HL-60 (cell line): ENCODE data around the gene SIRPD.

Source experiments
- GABPA ChIP-seq: IDR thresholded peaks from 2 replicates; pipeline ENCODE4 v1.6.1; 2012; ENCODE audit warnings: low read depth
- POLR2AphosphoS5 ChIP-seq: IDR thresholded peaks from 2 replicates; pipeline ENCODE4 v1.6.1; 2012; ENCODE audit warnings: low read depth
- TF ChIP-seq, protein P1 (sequence below): IDR thresholded peaks from 2 replicates; pipeline ENCODE4 v1.6.1; 2012; ENCODE audit warnings: low read depth; ENCODE audit not compliant: insufficient replicate concordance
- TF ChIP-seq, protein P2 (sequence below): IDR thresholded peaks from one replicate; pipeline ENCODE4 v1.5.1; 2011; ENCODE audit warnings: low read length, control low read depth, inconsistent platforms; ENCODE audit not compliant: insufficient read depth

DNA sequence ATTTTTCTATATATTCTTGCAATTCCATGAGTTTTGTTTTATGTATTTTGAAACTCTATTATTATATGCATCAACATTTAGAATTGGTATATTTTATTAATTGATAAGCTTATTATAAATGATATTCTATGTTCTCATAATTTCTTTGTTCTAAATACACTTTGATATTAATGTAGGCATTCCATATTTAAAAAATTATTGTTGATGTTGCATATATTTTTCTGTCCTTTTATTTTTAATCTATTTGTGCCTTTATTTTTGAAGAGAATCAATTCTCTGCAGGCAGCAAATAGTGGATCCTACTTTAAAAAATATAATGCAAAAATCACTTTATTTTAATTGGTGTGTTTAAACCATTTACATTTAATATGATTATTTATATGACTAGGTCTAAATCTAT lies 29.6 kb downstream of the SIRPD start:
- TF ChIP-seq, protein P1, sequence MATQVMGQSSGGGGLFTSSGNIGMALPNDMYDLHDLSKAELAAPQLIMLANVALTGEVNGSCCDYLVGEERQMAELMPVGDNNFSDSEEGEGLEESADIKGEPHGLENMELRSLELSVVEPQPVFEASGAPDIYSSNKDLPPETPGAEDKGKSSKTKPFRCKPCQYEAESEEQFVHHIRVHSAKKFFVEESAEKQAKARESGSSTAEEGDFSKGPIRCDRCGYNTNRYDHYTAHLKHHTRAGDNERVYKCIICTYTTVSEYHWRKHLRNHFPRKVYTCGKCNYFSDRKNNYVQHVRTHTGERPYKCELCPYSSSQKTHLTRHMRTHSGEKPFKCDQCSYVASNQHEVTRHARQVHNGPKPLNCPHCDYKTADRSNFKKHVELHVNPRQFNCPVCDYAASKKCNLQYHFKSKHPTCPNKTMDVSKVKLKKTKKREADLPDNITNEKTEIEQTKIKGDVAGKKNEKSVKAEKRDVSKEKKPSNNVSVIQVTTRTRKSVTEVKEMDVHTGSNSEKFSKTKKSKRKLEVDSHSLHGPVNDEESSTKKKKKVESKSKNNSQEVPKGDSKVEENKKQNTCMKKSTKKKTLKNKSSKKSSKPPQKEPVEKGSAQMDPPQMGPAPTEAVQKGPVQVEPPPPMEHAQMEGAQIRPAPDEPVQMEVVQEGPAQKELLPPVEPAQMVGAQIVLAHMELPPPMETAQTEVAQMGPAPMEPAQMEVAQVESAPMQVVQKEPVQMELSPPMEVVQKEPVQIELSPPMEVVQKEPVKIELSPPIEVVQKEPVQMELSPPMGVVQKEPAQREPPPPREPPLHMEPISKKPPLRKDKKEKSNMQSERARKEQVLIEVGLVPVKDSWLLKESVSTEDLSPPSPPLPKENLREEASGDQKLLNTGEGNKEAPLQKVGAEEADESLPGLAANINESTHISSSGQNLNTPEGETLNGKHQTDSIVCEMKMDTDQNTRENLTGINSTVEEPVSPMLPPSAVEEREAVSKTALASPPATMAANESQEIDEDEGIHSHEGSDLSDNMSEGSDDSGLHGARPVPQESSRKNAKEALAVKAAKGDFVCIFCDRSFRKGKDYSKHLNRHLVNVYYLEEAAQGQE, result no peak
- TF ChIP-seq, protein P2, sequence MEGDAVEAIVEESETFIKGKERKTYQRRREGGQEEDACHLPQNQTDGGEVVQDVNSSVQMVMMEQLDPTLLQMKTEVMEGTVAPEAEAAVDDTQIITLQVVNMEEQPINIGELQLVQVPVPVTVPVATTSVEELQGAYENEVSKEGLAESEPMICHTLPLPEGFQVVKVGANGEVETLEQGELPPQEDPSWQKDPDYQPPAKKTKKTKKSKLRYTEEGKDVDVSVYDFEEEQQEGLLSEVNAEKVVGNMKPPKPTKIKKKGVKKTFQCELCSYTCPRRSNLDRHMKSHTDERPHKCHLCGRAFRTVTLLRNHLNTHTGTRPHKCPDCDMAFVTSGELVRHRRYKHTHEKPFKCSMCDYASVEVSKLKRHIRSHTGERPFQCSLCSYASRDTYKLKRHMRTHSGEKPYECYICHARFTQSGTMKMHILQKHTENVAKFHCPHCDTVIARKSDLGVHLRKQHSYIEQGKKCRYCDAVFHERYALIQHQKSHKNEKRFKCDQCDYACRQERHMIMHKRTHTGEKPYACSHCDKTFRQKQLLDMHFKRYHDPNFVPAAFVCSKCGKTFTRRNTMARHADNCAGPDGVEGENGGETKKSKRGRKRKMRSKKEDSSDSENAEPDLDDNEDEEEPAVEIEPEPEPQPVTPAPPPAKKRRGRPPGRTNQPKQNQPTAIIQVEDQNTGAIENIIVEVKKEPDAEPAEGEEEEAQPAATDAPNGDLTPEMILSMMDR, result no peak
- no peak for TF ChIP-seq POLR2AphosphoS5
- TF ChIP-seq GABPA, result no peak
